ENCODE results near the gene MARK2.

The MARK2 gene

GRCh38 chr11:63831326-63831725 lies 7.6 kb upstream of the MARK2 start:
- DNase-seq, result no peak

- DNase-seq, result no peak
Measured at GRCh38 chr11:63832336-63832735, 6.6 kb upstream of the MARK2 start.

- DNase-seq, result no peak
Measured at GRCh38 chr11:63833048-63833447, 5.9 kb upstream of the MARK2 start.

GRCh38 chr11:63834535-63835157 lies 4.3 kb upstream of the MARK2 start:
- DNase-seq, result no peak

GRCh38 chr11:63835158-63835545 lies 3.8 kb upstream of the MARK2 start:
- DNase-seq, result no peak

GRCh38 chr11:63837027-63837688 lies 1.8 kb upstream of the MARK2 start:
- DNase-seq, result peak; percentile 63

GRCh38 chr11:63837739-63838138 lies 1.2 kb upstream of the MARK2 start:
- no peak for DNase-seq

- no peak for DNase-seq
Measured at GRCh38 chr11:63838150-63838677, 696 bp upstream of the MARK2 start.

- DNase-seq, result no peak
Measured at GRCh38 chr11:63839508-63840355, 822 bp downstream of the MARK2 start.

GRCh38 chr11:63840356-63841060 lies 1.6 kb downstream of the MARK2 start:
- no peak for DNase-seq

GRCh38 chr11:63841554-63841953 lies 2.6 kb downstream of the MARK2 start:
- DNase-seq, result peak; percentile 16

GRCh38 chr11:63843041-63843440 lies 4.1 kb downstream of the MARK2 start:
- no peak for DNase-seq

- no peak for DNase-seq
Measured at GRCh38 chr11:63844836-63845235, 5.9 kb downstream of the MARK2 start.

GRCh38 chr11:63845303-63845702 lies 6.4 kb downstream of the MARK2 start:
- peak; percentile 69 for DNase-seq

- no peak for DNase-seq
Measured at GRCh38 chr11:63845911-63846310, 7.0 kb downstream of the MARK2 start.

- DNase-seq, result no peak
Measured at GRCh38 chr11:63846897-63847296, 8.0 kb downstream of the MARK2 start.

- DNase-seq, result no peak
Measured at GRCh38 chr11:63847363-63847762, 8.5 kb downstream of the MARK2 start.

GRCh38 chr11:63849691-63850090 lies 10.8 kb downstream of the MARK2 start:
- no peak for DNase-seq

GRCh38 chr11:63850920-63851319 lies 12.0 kb downstream of the MARK2 start:
- DNase-seq, result no peak

GRCh38 chr11:63851364-63851763 lies 12.5 kb downstream of the MARK2 start:
- no peak for DNase-seq

- no peak for DNase-seq
Measured at GRCh38 chr11:63853476-63853875, 14.6 kb downstream of the MARK2 start.

- no peak for DNase-seq
Measured at GRCh38 chr11:63854696-63855095, 15.8 kb downstream of the MARK2 start.

- no peak for DNase-seq
Measured at GRCh38 chr11:63855975-63856374, 17.1 kb downstream of the MARK2 start.

All from HCEC 1CT (cell line).